NCI-H146 (cell line): ENCODE results near the gene NIPA2.
"Not testable (repeated sequence)": the region's sequence is repeated elsewhere in the genome, so short reads cannot be mapped to it uniquely, and the experiment has no call there.

Experiments used
- DNase-seq: peaks from one replicate; lab custom pipeline; 2025; lab: John Stamatoyannopoulos, UW

The NIPA2 gene

GRCh38 chr15:22838292-22839042, at the start of gene NIPA2:
Gene NIPA2 (plus strand): TSS chr15:22838666. CDS start chr15:22851732, 13,066 bp downstream.
- DNase-seq: peak; percentile 95

- no peak for DNase-seq
Observed at GRCh38 chr15:22794063-22794462, 44.4 kb upstream of the NIPA2 start.

- DNase-seq: no peak
Observed at GRCh38 chr15:22794621-22795167, 43.8 kb upstream of the NIPA2 start.

- DNase-seq: no peak
Observed at GRCh38 chr15:22795206-22796063, 43.0 kb upstream of the NIPA2 start.

- DNase-seq: no peak
Observed at GRCh38 chr15:22796079-22796478, 42.4 kb upstream of the NIPA2 start.

- DNase-seq: no peak
Observed at GRCh38 chr15:22799902-22800301, 38.6 kb upstream of the NIPA2 start.

GRCh38 chr15:22803006-22803405, 35.5 kb upstream of the NIPA2 start:
- DNase-seq: not testable (repeated sequence)

- no peak for DNase-seq
Observed at GRCh38 chr15:22806156-22806555, 32.3 kb upstream of the NIPA2 start.

GRCh38 chr15:22806664-22807063, 31.8 kb upstream of the NIPA2 start:
- DNase-seq: no peak

- not testable (repeated sequence) for DNase-seq
Observed at GRCh38 chr15:22807831-22808230, 30.6 kb upstream of the NIPA2 start.

GRCh38 chr15:22808240-22808639, 30.2 kb upstream of the NIPA2 start:
- no peak for DNase-seq

- DNase-seq: no peak
Observed at GRCh38 chr15:22808761-22809280, 29.6 kb upstream of the NIPA2 start.

- DNase-seq: no peak
Observed at GRCh38 chr15:22810033-22810852, 28.2 kb upstream of the NIPA2 start.

- no peak for DNase-seq
Observed at GRCh38 chr15:22810853-22811338, 27.6 kb upstream of the NIPA2 start.

- DNase-seq: peak; percentile 7
Observed at GRCh38 chr15:22811640-22812039, 26.8 kb upstream of the NIPA2 start.

- DNase-seq: no peak
Observed at GRCh38 chr15:22813844-22814243, 24.6 kb upstream of the NIPA2 start.

- DNase-seq: peak; percentile 26
Observed at GRCh38 chr15:22815766-22816165, 22.7 kb upstream of the NIPA2 start.

GRCh38 chr15:22819651-22820050, 18.8 kb upstream of the NIPA2 start:
- DNase-seq: no peak

GRCh38 chr15:22823495-22824128, 14.9 kb upstream of the NIPA2 start:
- DNase-seq: no peak

- no peak for DNase-seq
Observed at GRCh38 chr15:22827125-22827524, 11.3 kb upstream of the NIPA2 start.

GRCh38 chr15:22831473-22831872, 7.0 kb upstream of the NIPA2 start:
- DNase-seq: no peak
